HCT116 (cell line): ENCODE measurements around the gene ADGRE3. TPM values are rescaled to one million over a fixed set of nuclear protein-coding genes. Genes with fewer than 3 reads are reported as not detected.

Experiments used
- ATAC-seq: fragments of 200-7000 bp; cut with Tn5 transposase; 2 replicates; pipeline ENCODE4 v1.9.1; 2020; ENCODE audit warnings: mild to moderate bottlenecking, moderate library complexity
- BruUV-seq: library from RNA; stranded (reverse); fragments of 400-500 nt; replicated peaks from 2 replicates; lab custom pipeline; 2021; lab: Mats Ljungman, UMichigan
- CTCF ChIA-PET: fragments of 300-600 bp; sonication (Branson Sonifier 250); formaldehyde crosslinking; loops from one replicate; lab custom pipeline; 2021; ENCODE audit warnings: antibody characterized with exemption; lab: Charles Lee
- POLR2A ChIA-PET: fragments of 300-600, 350-600 bp; sonication (Branson Sonifier 250); formaldehyde crosslinking; loops from one replicate; lab custom pipeline; 2021; ENCODE audit warnings: antibody characterized with exemption; lab: Charles Lee
- RAD21 ChIA-PET, 2 experiments: fragments of 300-600 bp; sonication (Branson Sonifier 250); formaldehyde crosslinking; loops; one replicate each; lab custom pipeline; 2023; ENCODE audit warnings: low total read pairs in 2 of 2; ENCODE audit not compliant: uncharacterized antibody in 2 of 2, unreplicated experiment in 2 of 2, low non-redundant PET in 1 of 2; lab: Charles Lee
- DNase-seq: peaks from one replicate; pipeline ENCODE4 v3.0.0-alpha.2; 2010; ENCODE audit warnings: low read depth, low spot score
- H2AFZ ChIP-seq: fragments of 200-600 bp; shearing (Covaris generic), sonication (generic); 2 replicates; pipeline ENCODE4 v1.6.1; 2017; ENCODE audit warnings: low read depth, mixed run types, mixed read lengths, antibody characterized with exemption, low read length; ENCODE audit not compliant: poor library complexity, severe bottlenecking
- H3K27ac ChIP-seq: 2 replicates; pipeline ENCODE4 v1.5.1; 2012; ENCODE audit warnings: low read depth, low read length
- H3K27me3 ChIP-seq: fragments of 200-600 bp; sonication (generic); 2 replicates; pipeline ENCODE4 v1.6.1; 2016; ENCODE audit warnings: mixed run types, low read length, mixed read lengths; ENCODE audit not compliant: insufficient read depth
- H3K36me3 ChIP-seq, 2 experiments: fragments of 200-500 bp in 1 of 2; fragments of 200-600 bp in 1 of 2; sonication (Bioruptor generic) in 1 of 2; sonication (generic) in 1 of 2; 2 replicates each; pipeline versions ENCODE4 v1.5.1 to v1.6.1; 2014 to 2016; ENCODE audit warnings: low read length in 2 of 2, inconsistent platforms in 1 of 2, mixed read lengths in 1 of 2, mixed run types in 1 of 2; ENCODE audit not compliant: insufficient read depth in 2 of 2, control insufficient read depth in 1 of 2
- H3K4me1 ChIP-seq, 2 experiments: fragments of 200-600 bp in 1 of 2; sonication (generic) in 1 of 2; 2 replicates each; pipeline versions ENCODE4 v1.5.1 to v1.6.1; 2012 to 2017; ENCODE audit warnings: low read length in 2 of 2, inconsistent platforms in 1 of 2, mild to moderate bottlenecking in 1 of 2, mixed read lengths in 1 of 2, mixed run types in 1 of 2, moderate library complexity in 1 of 2; ENCODE audit not compliant: insufficient read depth in 2 of 2, control insufficient read depth in 1 of 2
- H3K4me2 ChIP-seq: fragments of 200-600 bp; sonication (generic); 2 replicates; pipeline ENCODE4 v1.6.1; 2017; ENCODE audit warnings: mixed run types, low read length, mixed read lengths
- H3K4me3 ChIP-seq, 2 experiments: fragments of 200-600 bp in 1 of 2; sonication (generic) in 1 of 2; replicated peaks in 1 of 2; 2 replicates each; pipeline ENCODE4 v1.5.1; 2011 to 2016; ENCODE audit warnings: low read length in 2 of 2, control low read depth in 1 of 2, low read depth in 1 of 2, mild to moderate bottlenecking in 1 of 2, mixed read lengths in 1 of 2, mixed run types in 1 of 2
- H3K79me2 ChIP-seq: fragments of 200-600 bp; sonication (generic); 2 replicates; pipeline ENCODE4 v1.6.1; 2017; ENCODE audit warnings: mild to moderate bottlenecking, mixed run types, low read length, moderate library complexity, mixed read lengths; ENCODE audit not compliant: insufficient read depth
- H3K9ac ChIP-seq: fragments of 200-600 bp; sonication (generic); 2 replicates; pipeline ENCODE4 v1.6.1; 2016; ENCODE audit warnings: low read length, mixed read lengths
- H3K9me2 ChIP-seq: fragments of 200-600 bp; sonication (generic), shearing (Covaris generic); 2 replicates; pipeline ENCODE4 v1.6.1; 2017; ENCODE audit warnings: mixed run types, mild to moderate bottlenecking, moderate library complexity; ENCODE audit not compliant: insufficient read depth
- H3K9me3 ChIP-seq, 2 experiments: fragments of 200-500 bp in 1 of 2; fragments of 200-600 bp in 1 of 2; sonication (Bioruptor generic) in 1 of 2; sonication (generic) in 1 of 2; 2 replicates each; pipeline ENCODE4 v1.6.1; 2014 to 2017; ENCODE audit warnings: low read length in 2 of 2, mixed read lengths in 2 of 2, inconsistent platforms in 1 of 2, low read depth in 1 of 2, mild to moderate bottlenecking in 1 of 2, mixed run types in 1 of 2, moderate library complexity in 1 of 2; ENCODE audit not compliant: control insufficient read depth in 1 of 2, insufficient read depth in 1 of 2
- H4K20me1 ChIP-seq: fragments of 200-600 bp; sonication (generic), shearing (Covaris generic); 2 replicates; pipeline ENCODE4 v1.6.1; 2017; ENCODE audit warnings: mixed run types, mild to moderate bottlenecking, moderate library complexity; ENCODE audit not compliant: insufficient read depth
- EGR1 ChIP-seq: IDR thresholded peaks from 2 replicates; pipeline ENCODE4 v1.6.1; 2012; ENCODE audit warnings: low read depth
- FOSL1 ChIP-seq: IDR thresholded peaks from 2 replicates; pipeline ENCODE4 v1.6.1; 2012; ENCODE audit warnings: low read depth
- POLR2A ChIP-seq: IDR thresholded peaks from 2 replicates; pipeline ENCODE4 v1.7.0; 2011; ENCODE audit warnings: borderline replicate concordance; ENCODE audit not compliant: insufficient read depth, insufficient read length; ENCODE audit errors: extremely low read depth
- POLR2AphosphoS5 ChIP-seq: IDR thresholded peaks from 2 replicates; pipeline ENCODE4 v1.6.1; 2011; ENCODE audit warnings: mild to moderate bottlenecking, low read depth, low read length, moderate library complexity
- SP1 ChIP-seq: IDR thresholded peaks from 2 replicates; pipeline ENCODE4 v1.6.1; 2012; ENCODE audit warnings: low read depth
- SRF ChIP-seq: IDR thresholded peaks from 2 replicates; pipeline ENCODE4 v1.6.1; 2012; ENCODE audit warnings: low read depth
- ZFX ChIP-seq: fragments of 450-650 bp; IDR thresholded peaks from 2 replicates; pipeline ENCODE4 v1.6.1; 2017
- ZNF274 ChIP-seq: fragments of 200-500 bp; sonication (Bioruptor generic); IDR thresholded peaks from 2 replicates; pipeline ENCODE4 v1.6.1; 2014; ENCODE audit warnings: mild to moderate bottlenecking, low read depth, low read length, inconsistent platforms
- intact Hi-C: fragments of 100-400 bp; cut with micrococcal nuclease; formaldehyde crosslinking; loops from 2 replicates; pipeline ENCODE4 v1.10.0; 2022
- total RNA-seq: library from RNA; stranded (reverse); gene quantifications from one replicate; pipeline ENCODE4 v1.2.1, GENCODE V29; 2021; ENCODE audit not compliant: unreplicated experiment
- TF ChIP-seq, protein P1 (sequence below): IDR thresholded peaks from 2 replicates; pipeline ENCODE4 v1.6.1; 2012
- TF ChIP-seq, protein P2 (sequence below), 3 experiments: fragments of 200-600 bp in 1 of 3; sonication (generic) in 1 of 3; IDR thresholded peaks in 2 of 3; conservative IDR thresholded peaks in 1 of 3; 2 replicates each; pipeline ENCODE4 v1.5.1; 2012 to 2017; ENCODE audit warnings: low read depth in 2 of 3, low read length in 2 of 3, antibody characterized with exemption in 1 of 3, borderline replicate concordance in 1 of 3, control low read depth in 1 of 3, mild to moderate bottlenecking in 1 of 3, mixed read lengths in 1 of 3, mixed run types in 1 of 3, moderate library complexity in 1 of 3; ENCODE audit not compliant: insufficient read depth in 1 of 3

Gene ADGRE3
- total RNA-seq, 1 experiment from 2014 or later = not detected

DNA sequence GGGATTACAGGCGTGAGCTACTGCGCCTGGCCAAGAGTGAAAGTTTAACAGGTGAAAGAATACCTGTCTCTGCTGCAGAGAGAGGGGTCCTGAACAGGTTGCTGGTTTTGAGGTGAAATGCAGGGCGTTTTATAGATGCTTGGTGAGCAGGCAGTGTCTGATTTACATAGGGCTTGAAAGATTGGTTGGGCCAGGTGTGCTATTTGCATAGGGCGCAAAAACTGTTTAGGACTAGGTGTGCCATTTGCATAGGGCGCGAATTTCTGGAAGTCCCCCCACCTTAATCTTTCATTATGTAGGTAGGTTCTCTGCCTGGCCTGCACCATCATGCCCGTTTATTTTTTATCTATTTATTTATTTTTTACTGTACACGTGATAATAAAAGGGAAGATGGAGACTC, 98.3 kb downstream of the ADGRE3 start:
- no peak for ATAC-seq
- intact Hi-C loops = no loop called here

GRCh38 chr19:14575428-14575980, 99.1 kb downstream of the ADGRE3 start:
- Histone ChIP-seq H3K9me3 (no peaks in the 10 kb centered on the region), H3K79me2 (peaks cover 13% of the 10 kb centered on the region), H3K9me2 (no peaks in the 10 kb centered on the region), H3K9ac (no peak overlapping the region), H3K4me1 (peaks cover 6 to 29% of the 10 kb centered on the region in 2 experiments; a peak in 3 of 4 replicates), H3K4me2 (no peak overlapping the region), H2AFZ (no peak overlapping the region), H3K4me3 (no peak overlapping the region), H3K27me3 (no peaks in the 10 kb centered on the region), H4K20me1 (no peaks in the 10 kb centered on the region), H3K36me3 (no peaks in the 10 kb centered on the region), H3K27ac (no peak overlapping the region)
- POLR2A ChIA-PET = no interaction called here
- CTCF ChIA-PET = interaction anchor here (4.9 kb wide), 1 partner anchor 111 kb away, joined by 120 read pairs; no protein-coding TSS in a partner anchor
- no TSS peak for BruUV-seq
- intact Hi-C loops = loop anchor here (2.0 kb wide), 3 partner anchors 201 to 313 kb away; no protein-coding TSS in a partner anchor
- DNase-seq = no peak
- no peak for ATAC-seq
- RAD21 ChIA-PET = no interaction called here
- TF ChIP-seq SP1 = no peak
- TF ChIP-seq POLR2AphosphoS5 = no peak
- no peak for TF ChIP-seq POLR2A
- TF ChIP-seq, protein P1, sequence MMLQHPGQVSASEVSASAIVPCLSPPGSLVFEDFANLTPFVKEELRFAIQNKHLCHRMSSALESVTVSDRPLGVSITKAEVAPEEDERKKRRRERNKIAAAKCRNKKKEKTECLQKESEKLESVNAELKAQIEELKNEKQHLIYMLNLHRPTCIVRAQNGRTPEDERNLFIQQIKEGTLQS = no peak
- TF ChIP-seq SRF = no peak
- TF ChIP-seq ZNF274 = no peak
- no peak for TF ChIP-seq EGR1
- TF ChIP-seq, protein P2, sequence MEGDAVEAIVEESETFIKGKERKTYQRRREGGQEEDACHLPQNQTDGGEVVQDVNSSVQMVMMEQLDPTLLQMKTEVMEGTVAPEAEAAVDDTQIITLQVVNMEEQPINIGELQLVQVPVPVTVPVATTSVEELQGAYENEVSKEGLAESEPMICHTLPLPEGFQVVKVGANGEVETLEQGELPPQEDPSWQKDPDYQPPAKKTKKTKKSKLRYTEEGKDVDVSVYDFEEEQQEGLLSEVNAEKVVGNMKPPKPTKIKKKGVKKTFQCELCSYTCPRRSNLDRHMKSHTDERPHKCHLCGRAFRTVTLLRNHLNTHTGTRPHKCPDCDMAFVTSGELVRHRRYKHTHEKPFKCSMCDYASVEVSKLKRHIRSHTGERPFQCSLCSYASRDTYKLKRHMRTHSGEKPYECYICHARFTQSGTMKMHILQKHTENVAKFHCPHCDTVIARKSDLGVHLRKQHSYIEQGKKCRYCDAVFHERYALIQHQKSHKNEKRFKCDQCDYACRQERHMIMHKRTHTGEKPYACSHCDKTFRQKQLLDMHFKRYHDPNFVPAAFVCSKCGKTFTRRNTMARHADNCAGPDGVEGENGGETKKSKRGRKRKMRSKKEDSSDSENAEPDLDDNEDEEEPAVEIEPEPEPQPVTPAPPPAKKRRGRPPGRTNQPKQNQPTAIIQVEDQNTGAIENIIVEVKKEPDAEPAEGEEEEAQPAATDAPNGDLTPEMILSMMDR (IDR thresholded peaks at IDR 0.05 in 2 of 3, conservative IDR thresholded peaks at IDR 0.05 in 1 of 3; ENCODE audit: borderline replicate concordance in 1 of 3, insufficient read depth in 1 of 3, low read depth in 2 of 3, low read length in 2 of 3) = no peak
- TF ChIP-seq ZFX = no peak
- TF ChIP-seq FOSL1 = no peak

More for the DNA sequence above, 98.3 kb downstream of the ADGRE3 start:
- Histone ChIP-seq H3K9ac (no peak overlapping the region), H3K4me1 (peaks cover 3 to 23% of the 10 kb centered on the region in 2 experiments; a peak in 3 of 4 replicates), H3K9me3 (no peaks in the 10 kb centered on the region), H3K27me3 (no peaks in the 10 kb centered on the region), H3K4me2 (no peak overlapping the region), H3K4me3 (no peak overlapping the region), H3K79me2 (peaks cover 4% of the 10 kb centered on the region), H2AFZ (no peak overlapping the region), H3K36me3 (no peaks in the 10 kb centered on the region), H4K20me1 (no peaks in the 10 kb centered on the region), H3K27ac (no peak overlapping the region), H3K9me2 (no peaks in the 10 kb centered on the region)
- BruUV-seq = no TSS peak
- no peak for DNase-seq
- ChIA-PET RAD21 (no interaction called here), POLR2A (no interaction called here), CTCF (interaction anchor here (1.3 kb wide), 1 partner anchor 110 kb away, joined by 6 read pairs; no protein-coding TSS in a partner anchor)
- TF ChIP-seq SRF = no peak
